Fibroblast of skin of right biceps (primary cell): Measurements from ENCODE around the gene GPATCH3.
"Not testable (repeated sequence)": the region's sequence is repeated elsewhere in the genome, so short reads cannot be mapped to it uniquely, and the experiment has no call there.

ENCODE experiments used
- DNase-seq: peaks from one replicate; pipeline ENCODE4 v3.0.0-alpha.2; 2013

The GPATCH3 gene

GRCh38 chr1:26862781-26863684, 37.2 kb downstream of the GPATCH3 start, which contains the start of gene SFN:
SFN (plus strand) TSS chr1:26863149; CDS start chr1:26863213, 64 bp downstream.
- peak; percentile 5 for DNase-seq

GRCh38 chr1:26861889-26862378, 38.3 kb downstream of the GPATCH3 start:
- DNase-seq = peak; percentile 40

- peak; percentile 39 for DNase-seq
Measured at GRCh38 chr1:26861286-26861701, 39.0 kb downstream of the GPATCH3 start.

GRCh38 chr1:26858891-26859640, 41.2 kb downstream of the GPATCH3 start:
- no peak for DNase-seq

- peak; percentile 6 for DNase-seq
Measured at GRCh38 chr1:26858160-26858559, 42.1 kb downstream of the GPATCH3 start.

GRCh38 chr1:26857473-26858060, 42.7 kb downstream of the GPATCH3 start:
- DNase-seq = no peak

GRCh38 chr1:26856604-26857469, 43.4 kb downstream of the GPATCH3 start:
- DNase-seq = no peak

- no peak for DNase-seq
Measured at GRCh38 chr1:26856181-26856580, 44.1 kb downstream of the GPATCH3 start.

- no peak for DNase-seq
Measured at GRCh38 chr1:26855636-26856035, 44.6 kb downstream of the GPATCH3 start.

GRCh38 chr1:26854906-26855305, 45.4 kb downstream of the GPATCH3 start:
- no peak for DNase-seq

- no peak for DNase-seq
Measured at GRCh38 chr1:26853600-26853999, 46.7 kb downstream of the GPATCH3 start.

GRCh38 chr1:26853156-26853555, 47.1 kb downstream of the GPATCH3 start:
- peak; percentile 77 for DNase-seq

- no peak for DNase-seq
Measured at GRCh38 chr1:26852701-26853100, 47.6 kb downstream of the GPATCH3 start.

GRCh38 chr1:26851106-26851684, 49.1 kb downstream of the GPATCH3 start:
- DNase-seq = no peak

- peak; percentile 38 for DNase-seq
Measured at GRCh38 chr1:26848941-26849774, 51.1 kb downstream of the GPATCH3 start.

GRCh38 chr1:26848499-26848898, 51.8 kb downstream of the GPATCH3 start:
- DNase-seq = no peak

GRCh38 chr1:26847826-26848225, 52.4 kb downstream of the GPATCH3 start:
- DNase-seq = not testable (repeated sequence)

GRCh38 chr1:26844424-26845196, 55.7 kb downstream of the GPATCH3 start:
- DNase-seq = no peak
